HG03025 (cell line): ENCODE data around the gene CCK.

ENCODE experiments used
- ATAC-seq: cut with Tn5 transposase; IDR thresholded peaks from one replicate; pipeline ENCODE4 v1.9.1; 2021; ENCODE audit warnings: mild to moderate bottlenecking, moderate library complexity; ENCODE audit not compliant: unreplicated experiment, low FRiP score

The CCK gene

GRCh38 chr3:42270561-42270960 lies 4.6 kb upstream of the CCK start:
- ATAC-seq: no peak

- no peak for ATAC-seq
These were observed 3.7 kb upstream of the CCK start for GRCh38 chr3:42269647-42270046.

GRCh38 chr3:42267878-42268277 lies 1.9 kb upstream of the CCK start:
- no peak for ATAC-seq

GRCh38 chr3:42265059-42265991 lies 660 bp downstream of the CCK start:
- ATAC-seq: no peak

- no peak for ATAC-seq
These were observed 1.5 kb downstream of the CCK start for GRCh38 chr3:42264399-42265058.

- no peak for ATAC-seq
These were observed 2.3 kb downstream of the CCK start for GRCh38 chr3:42263354-42264346.

GRCh38 chr3:42262525-42262924 lies 3.5 kb downstream of the CCK start:
- no peak for ATAC-seq

GRCh38 chr3:42257007-42257406 lies 9.0 kb downstream of the CCK start:
- no peak for ATAC-seq

- no peak for ATAC-seq
These were observed 9.7 kb downstream of the CCK start for GRCh38 chr3:42256135-42256819.

GRCh38 chr3:42254566-42254965 lies 11.4 kb downstream of the CCK start:
- no peak for ATAC-seq

GRCh38 chr3:42250761-42251160 lies 15.2 kb downstream of the CCK start:
- no peak for ATAC-seq

GRCh38 chr3:42247576-42248027 lies 18.4 kb downstream of the CCK start:
- ATAC-seq: no peak

GRCh38 chr3:42246091-42246490 lies 19.9 kb downstream of the CCK start:
- no peak for ATAC-seq

- ATAC-seq: no peak
These were observed 29.4 kb downstream of the CCK start for GRCh38 chr3:42236611-42237010.

GRCh38 chr3:42235532-42235931 lies 30.5 kb downstream of the CCK start:
- ATAC-seq: no peak

- ATAC-seq: no peak
These were observed 35.1 kb downstream of the CCK start for GRCh38 chr3:42230860-42231259.

GRCh38 chr3:42229942-42230688 lies 35.9 kb downstream of the CCK start:
- no peak for ATAC-seq

- no peak for ATAC-seq
These were observed 36.6 kb downstream of the CCK start for GRCh38 chr3:42229266-42229941.

GRCh38 chr3:42228796-42229195 lies 37.2 kb downstream of the CCK start:
- no peak for ATAC-seq
